GM03348 (cell line): ENCODE data around the gene ATP2C1.
"Not testable (repeated sequence)": the region's sequence is repeated elsewhere in the genome, so short reads cannot be mapped to it uniquely, and the experiment has no call there.

ENCODE experiments used
- DNase-seq: peaks from one replicate; pipeline ENCODE4 v3.0.0; 2012; ENCODE audit warnings: low spot score

ATP2C1 gene

DNA sequence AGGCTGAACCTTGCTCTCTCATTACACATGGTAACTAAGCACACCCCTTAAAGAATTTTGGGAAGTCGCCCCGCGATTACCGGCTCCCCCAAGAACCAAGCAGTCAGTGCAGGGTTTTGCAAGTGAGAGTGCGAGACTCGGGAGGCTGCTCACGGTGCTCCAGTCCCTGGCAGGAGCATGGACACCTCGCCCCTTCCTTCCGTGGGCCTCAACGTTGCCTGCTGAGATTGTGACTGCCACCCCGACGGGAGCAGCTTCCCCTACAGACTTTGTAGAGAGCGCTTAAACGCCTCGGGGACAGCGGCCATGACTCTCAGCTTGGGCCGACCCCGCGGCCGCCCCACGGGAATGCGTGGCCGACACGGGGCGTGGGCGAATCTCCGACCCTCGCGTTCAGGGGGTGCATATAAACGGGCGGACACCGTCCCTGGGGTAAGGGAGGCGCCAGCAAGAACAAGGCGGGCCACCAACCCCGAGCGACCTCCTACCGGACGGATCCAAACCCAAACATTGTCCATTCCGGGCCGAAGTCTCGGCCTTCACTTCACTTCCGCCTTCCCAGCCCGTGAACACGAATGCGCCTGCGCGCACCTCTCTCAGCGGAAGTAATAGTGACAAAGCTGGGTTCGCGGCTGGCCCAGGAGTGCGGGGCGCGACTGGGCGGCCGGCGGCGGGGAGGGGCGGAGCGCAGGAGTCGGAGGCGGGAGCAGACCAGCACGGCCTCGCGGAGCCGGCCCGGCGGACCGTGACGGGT, at the start of gene ATP2C1:
TSS of gene ATP2C1 (plus strand) at position 709 of the 754 bp plus-strand sequence. CDS start 686 bp downstream, outside the sequence.
- DNase-seq: peak; percentile 97

GRCh38 chr3:130844462-130844861, 49.4 kb upstream of the ATP2C1 start:
- DNase-seq: no peak

DNA sequence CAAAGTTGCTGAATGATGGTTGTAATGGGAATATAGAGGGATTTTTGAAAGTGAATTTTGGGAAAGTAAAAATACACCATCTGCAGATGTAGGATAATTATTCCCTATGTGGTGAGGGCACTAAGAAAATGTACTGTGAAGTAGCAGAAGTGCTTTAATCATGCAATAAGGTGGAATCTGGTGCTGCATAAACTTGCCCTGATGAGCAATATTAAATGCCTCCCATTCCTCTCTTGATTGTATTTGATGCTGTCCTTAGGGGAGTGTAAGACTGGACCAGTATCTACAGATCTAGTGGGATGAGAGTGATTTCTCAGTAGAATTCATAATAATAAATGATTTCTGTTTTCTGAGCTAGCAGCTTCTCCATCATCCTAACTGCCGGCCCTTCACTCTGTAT, 47.7 kb upstream of the ATP2C1 start:
- no peak for DNase-seq

DNA sequence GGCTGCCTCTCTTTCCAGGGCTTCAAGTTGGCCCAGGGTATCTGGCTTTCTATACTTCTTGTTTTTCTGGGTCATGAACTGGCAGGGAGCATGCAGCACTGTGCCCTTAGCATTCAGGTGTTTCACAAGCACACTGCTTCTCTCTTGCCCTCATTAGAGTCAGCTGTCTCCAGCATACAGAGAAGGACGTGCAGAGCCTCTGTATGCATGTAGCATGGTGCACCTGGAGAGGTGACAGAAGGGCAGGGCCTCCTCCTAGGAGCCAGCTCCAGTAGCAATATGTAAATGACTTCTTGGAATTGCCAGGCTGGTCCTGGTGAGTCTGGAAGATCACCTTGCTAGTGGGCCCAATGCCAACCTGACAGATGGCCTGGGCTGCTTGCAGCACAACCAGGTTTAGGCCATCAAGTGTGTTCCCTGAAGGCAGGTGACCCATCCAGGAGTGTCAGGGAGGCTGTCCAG, 44.8 kb upstream of the ATP2C1 start:
- DNase-seq: no peak

- no peak for DNase-seq
Observed at GRCh38 chr3:130850044-130850797, 43.7 kb upstream of the ATP2C1 start.

- DNase-seq: no peak
Observed at GRCh38 chr3:130850843-130851242, 43.0 kb upstream of the ATP2C1 start.

DNA sequence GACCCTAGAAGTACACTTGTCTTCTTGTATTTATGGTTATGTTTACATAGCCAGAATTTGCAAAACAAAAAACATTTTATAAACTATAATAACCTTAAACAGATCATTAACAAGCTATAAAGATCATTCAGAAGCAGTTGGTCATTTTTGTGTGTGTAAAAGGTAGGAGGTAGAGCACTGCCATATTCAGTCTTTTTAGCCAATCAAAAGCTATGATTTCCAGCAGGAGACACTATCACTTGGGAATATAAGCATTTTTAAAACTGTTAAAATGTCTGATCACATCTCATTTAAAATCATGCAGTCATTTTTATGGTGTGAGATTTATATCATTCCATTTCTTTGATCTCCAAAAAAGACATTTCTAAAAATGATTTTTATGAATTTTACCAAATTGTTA, 42.6 kb upstream of the ATP2C1 start:
- DNase-seq: no peak

DNA sequence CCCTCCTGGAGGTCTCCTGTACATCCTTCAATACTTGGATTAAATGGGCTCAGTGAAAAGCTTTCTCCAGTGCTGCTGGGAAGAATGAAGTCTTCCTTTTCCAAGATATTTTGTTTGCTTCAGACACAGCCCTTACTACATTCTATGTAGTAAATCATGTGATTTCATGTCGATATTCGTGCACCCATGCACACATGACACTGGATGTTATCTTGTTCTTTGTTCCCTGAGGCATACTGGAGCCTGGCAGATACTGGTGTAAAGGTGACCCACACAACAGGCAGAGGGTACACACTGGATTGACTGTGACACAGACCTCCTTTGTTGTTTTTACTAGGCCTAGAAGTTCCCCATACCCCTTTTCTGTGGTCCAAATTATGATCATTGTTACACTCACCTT, 40.3 kb upstream of the ATP2C1 start:
- DNase-seq: no peak

- no peak for DNase-seq
Observed at GRCh38 chr3:130854208-130854864, 39.5 kb upstream of the ATP2C1 start.

DNA sequence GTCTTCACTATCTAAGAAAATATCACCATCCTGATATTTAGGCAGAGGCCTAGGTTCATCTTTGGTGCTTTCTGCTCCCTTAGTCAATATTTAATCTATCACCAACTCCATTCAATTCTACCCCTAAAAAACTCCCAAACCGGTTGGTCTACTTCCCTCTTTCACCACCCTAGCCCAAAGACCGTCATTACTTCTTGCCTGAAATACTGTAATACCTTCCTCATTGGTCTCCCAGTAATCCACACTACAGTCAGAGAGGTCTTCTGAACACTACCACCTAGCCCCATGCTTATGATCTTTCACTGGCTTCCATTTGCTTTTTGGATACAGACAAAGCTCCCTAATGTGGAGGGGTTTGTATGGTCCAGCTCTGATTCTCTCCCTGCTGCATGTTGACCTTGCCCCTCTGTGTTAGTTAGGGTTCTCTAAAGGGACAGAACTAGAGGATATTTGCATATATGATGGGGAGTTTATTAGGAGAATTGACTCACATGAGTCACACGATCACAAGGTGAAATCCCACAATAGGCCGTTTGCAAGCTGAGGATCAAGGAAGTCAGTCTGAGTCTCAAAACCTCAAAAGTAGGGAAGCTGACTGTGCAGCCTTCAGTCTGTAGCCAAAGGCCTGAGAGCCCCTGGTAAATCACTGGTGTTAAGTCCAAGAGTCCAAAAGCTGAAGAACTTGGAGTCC, 36.4 kb upstream of the ATP2C1 start:
- DNase-seq: no peak

DNA sequence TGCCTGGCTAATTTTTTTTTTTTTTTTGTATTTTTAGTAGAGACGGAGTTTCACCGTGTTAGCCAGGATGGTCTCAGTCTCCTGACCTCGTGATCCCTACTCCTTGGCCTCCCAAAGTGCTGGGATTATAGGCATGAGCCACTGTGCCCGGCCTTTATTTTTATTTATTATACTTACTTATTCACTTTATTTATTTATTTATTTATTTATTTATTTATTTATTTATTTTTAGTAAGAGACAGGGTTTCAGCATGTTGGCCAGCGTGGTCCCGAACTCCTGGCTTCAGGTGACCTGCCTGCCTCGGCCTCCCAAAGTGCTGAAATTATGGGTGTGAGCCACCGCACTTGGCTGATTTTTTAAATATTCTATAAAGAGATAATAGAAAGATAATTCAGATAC, 31.8 kb upstream of the ATP2C1 start:
- not testable (repeated sequence) for DNase-seq

DNA sequence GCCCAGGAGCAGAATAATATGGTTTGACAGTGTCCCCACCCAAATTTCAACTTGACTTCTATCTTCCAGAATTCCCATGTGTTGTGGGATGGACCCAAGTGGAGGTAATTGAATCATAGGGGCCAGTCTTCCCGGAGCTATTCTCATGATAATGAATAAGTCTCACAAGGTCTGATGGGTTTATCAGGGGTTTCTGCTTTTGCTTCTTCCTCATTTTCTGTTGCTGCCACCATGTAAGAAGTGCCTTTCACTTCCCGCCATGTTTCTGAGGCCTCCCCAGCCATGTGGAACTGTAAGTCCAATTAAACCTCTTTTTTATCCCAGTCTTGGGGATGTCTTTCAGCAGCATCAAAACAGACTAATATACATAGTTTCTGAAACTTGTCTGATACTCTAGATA, 28.4 kb upstream of the ATP2C1 start:
- no peak for DNase-seq

DNA sequence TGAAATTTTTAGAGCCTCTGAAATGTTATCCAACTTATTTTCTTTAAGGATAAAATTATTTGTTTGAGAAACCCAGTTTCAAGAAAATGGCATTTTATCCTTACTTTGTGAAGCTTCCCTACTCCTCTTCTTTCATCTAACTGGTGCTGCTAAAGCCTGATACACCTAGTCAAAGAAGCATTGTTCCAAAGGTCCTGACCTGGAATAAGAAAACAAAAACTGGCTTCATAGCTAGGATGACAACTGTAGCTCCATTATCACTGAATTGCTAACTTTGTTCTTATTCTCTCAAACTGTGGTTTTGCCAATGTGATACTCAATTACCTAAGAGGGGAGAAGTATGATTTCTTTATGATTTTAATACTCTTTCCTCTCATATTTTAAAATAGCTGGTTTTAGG, 27.6 kb upstream of the ATP2C1 start:
- DNase-seq: no peak

DNA sequence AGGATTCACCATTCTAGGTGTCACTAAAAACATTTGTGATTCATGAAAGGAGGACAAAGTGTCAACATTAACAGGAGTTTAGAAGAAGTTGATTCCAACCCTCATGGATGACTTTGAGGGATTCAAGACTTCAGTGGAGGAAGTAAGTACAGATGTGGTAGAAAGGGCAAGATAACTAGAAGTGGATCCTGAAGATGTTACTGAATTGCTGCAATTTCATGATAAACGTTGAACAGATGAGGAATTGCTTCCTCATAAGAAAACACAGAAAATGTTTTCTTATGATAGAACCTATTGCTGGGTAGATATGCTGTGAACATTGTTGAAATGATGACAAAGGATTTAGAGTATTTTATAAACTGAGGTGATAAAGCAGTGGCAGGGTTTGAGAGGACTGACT, 23.5 kb upstream of the ATP2C1 start:
- DNase-seq: no peak

DNA sequence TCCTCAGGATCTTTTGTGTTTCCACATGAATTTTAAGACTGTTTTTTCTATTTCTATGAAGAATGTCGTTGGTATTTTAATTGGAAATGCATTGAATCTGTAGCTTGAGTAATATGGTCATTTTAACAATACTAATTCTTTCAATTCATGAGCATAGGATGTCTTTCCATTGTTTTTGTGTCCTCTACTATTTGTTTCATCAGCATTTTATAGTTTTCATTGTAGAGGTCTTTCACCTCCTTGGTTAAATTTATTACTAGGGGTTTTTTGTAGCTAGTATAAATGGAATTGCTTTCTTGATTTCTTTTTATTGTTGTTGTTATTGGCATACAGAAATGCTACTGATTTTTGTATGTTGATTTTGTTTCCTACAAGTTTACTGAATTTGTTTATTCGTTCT, 17.3 kb upstream of the ATP2C1 start:
- DNase-seq: no peak

DNA sequence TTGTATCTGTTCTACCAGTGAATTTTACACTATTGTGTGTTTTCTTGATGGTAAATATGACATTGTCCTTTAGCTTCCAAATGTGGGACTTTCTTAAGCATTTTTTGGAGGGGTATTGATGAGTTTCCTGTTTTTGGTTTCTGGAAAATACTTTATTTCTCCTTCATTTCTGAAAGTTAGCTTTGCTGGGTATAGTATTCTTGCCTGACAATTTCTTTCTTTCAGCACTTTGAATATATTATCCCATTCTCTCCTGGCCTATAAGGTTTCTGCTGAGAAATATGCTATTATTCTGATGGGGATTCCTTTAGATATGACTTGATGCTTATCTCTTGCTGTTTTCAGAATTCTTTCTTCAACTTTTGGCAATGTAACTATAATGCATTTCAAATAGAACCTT, 15.4 kb upstream of the ATP2C1 start:
- DNase-seq: no peak

DNA sequence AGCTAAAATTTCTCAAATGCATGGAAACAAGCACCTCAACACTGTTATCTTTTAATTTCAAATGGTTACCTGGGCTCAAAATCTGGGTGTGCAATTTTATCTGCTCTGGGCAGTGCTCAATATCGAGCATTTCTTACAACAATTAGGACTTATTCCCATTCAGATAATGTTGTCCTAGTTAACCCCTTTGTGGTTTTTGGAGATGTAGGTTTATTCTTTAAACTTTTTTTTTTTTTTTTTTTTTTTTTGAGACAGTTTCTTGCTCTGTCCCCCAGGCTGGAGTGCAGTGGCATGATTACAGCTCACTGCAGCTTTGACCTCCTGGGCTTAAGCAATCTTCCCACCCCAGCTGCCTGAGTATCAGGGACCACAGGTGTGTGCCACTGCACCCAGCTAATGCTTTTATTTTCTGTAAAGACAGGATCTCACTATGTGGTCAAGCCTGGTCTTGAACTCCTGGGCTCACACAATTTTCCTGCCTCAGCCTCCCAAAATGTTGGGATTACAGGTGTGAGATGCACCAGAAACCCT, 4.4 kb upstream of the ATP2C1 start:
- DNase-seq: no peak

DNA sequence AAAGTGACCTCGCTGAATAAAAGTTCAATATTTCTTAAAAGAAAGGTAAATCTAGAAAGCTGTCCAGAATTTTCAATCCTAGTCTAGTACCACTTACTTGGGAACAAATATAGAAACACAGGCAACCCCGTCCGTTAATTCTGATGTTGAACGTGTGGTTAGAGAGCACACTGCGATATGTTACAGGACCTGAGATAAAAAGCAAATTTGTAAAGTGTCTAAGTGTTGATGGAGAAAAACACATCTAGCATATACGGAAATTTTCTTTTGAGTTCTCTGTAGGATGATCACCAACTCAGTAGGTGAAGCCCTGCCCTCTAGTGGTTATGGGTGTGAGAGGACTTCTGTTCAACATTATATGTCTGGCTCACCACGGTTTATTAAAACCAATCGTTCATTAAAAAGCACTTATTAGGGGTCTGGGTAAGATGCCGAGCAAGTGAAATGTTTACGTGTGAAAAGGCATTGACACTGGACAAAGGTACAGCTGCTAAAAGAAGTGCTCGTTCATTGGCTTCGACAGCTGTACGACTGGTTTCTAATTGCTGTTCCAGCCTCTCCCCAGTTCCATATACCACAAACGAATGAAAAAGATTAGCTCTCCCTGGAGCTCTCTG, 1.0 kb upstream of the ATP2C1 start:
- peak; percentile 78 for DNase-seq

DNA sequence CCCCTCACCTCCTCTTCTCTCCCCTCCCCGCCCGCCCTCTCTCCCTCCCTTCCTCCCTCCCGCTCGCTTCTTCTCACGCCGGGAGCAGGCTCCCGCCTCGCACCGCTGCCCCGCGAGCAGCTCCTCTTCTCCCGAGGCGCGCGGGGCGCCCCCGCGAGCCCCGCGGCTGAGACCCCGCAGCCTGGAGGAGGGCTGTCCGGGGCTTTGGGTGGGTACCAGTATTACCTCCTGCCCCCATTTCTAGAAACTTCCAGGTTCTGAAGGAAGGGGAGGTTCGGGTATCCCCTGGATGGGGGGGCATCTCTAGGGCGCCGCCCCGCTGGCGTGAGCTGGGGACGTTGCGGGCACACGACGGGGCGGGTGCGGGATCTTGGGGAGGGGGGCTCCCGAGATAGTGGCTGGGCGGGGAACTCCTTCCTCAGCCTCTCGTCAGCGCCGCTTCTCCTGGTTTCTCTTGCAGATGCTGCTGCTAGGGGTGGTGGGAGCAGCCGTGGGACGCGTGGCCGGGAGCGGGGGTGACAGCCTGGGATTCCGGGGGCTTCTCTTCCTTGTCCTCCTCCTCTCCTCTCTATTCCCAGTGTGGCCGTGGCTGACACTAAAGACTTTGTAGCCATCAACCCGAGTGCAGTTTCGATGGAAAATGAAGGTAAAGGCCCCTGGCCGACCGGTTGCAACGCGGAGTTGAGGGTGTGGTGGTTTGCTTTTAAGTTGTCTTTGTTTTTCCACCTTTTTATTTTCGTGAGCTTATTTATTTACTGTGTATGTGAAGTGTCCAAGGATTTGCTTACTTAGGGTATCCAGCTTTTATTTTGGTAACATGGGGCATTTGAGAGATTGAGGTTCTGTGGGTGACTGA, 474 bp downstream of the ATP2C1 start:
- peak; percentile 58 for DNase-seq

DNA sequence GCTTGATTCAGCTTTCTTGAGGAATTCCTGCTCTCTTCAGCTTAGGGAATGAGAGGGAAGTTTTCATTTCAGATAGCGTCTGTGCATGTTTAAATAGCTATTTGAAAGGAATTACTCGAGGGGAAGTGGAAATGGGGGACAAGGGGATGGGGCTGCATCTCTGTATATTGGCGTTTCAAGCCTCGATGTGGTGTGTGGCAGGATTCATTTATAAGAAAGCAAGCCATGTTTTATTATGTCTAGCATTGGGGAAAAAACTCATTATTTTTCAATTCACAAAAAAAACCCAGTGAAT, 1.0 kb downstream of the ATP2C1 start:
- peak; percentile 12 for DNase-seq
